ENCODE results near the gene NTN1.

Gene NTN1

GRCh38 chr17:9271989-9272388, 250.7 kb downstream of the NTN1 start:
- DNase-seq (ENCODE audit: low read depth in 2 of 2), result no peak

- peak; percentile 72 to 76 for DNase-seq (ENCODE audit: low read depth in 2 of 2)
Measured at GRCh38 chr17:9272501-9273200, 251.3 kb downstream of the NTN1 start.

DNA sequence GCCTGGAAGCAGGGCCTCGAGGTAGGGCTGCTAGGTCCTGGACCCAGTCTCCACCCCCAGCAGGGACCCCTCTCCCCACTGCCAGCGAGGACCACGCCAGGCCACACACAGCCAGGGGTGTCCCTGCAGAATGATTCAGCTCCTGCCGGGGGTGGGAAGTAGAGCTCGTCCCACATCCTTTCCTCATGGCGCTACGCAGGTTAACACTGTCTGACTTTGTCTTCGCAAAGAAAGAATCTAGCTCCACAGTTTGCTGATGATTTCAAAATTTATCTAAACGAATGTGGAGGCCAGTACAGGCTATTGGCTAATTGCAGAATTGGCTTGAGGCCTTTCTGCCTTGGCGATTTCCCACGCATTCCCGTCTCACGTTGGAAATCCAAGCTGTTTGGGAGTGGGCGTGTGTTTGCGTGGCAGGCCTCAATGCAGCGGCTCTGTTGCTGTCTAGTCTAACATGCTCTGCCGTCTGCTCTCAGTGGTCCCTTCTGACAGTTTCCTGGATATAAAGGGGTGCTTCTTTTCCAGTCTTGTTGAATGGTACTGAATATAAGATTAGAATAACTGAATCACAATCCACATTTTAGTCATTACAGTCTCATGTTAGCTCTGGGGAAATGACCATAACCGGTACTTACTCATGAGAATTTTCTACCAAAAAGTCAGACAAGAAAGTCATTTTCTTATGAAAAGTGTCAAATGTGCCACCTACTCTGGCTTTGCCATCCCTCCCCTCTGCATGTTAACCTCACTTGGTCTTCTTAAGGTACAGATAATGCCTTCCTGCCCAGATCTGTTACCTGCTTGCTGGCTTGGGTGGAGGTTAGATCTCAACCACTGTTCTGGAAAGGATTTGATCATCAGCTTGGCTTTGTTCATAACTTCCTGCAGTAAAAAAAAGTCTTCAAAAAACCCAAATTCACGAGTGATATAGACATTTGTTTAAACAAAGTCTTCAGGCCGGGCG, 252.4 kb downstream of the NTN1 start:
- DNase-seq (ENCODE audit: low read depth in 2 of 2), result peak in 1 of 2 experiments; percentile 15

- DNase-seq (ENCODE audit: low read depth in 2 of 2), result no peak
Measured at GRCh38 chr17:9274973-9275372, 253.7 kb downstream of the NTN1 start.

- no peak for DNase-seq (ENCODE audit: low read depth in 2 of 2)
Measured at GRCh38 chr17:9279893-9280292, 258.6 kb downstream of the NTN1 start.

- DNase-seq (ENCODE audit: low read depth in 2 of 2), result no peak
Measured at GRCh38 chr17:9283909-9284308, 262.6 kb downstream of the NTN1 start.

DNA sequence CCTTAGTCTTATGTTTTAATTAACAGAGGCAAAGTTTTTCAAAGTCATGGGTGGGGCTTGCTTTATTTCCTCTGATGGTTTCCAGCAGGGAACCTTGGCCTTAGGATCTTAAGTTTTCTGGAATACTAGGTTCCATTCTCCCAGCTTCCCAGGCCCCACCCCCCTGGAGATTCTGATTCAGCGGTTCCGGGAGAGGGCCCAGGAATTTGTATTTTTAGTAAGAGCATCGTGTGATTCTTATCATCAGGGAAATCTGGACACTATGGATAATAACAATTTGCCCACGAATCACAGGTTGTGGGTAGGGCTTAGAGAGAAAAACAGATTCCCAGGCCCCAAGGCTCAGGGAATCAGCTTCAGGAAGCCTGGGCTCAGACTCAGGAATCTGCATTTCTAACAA, 263.6 kb downstream of the NTN1 start:
- DNase-seq (ENCODE audit: low read depth in 2 of 2), result no peak

- DNase-seq (ENCODE audit: low read depth in 2 of 2), result no peak
Measured at GRCh38 chr17:9285602-9286427, 264.5 kb downstream of the NTN1 start.

- no peak for DNase-seq (ENCODE audit: low read depth in 2 of 2)
Measured at GRCh38 chr17:9286434-9286833, 265.1 kb downstream of the NTN1 start.

DNA sequence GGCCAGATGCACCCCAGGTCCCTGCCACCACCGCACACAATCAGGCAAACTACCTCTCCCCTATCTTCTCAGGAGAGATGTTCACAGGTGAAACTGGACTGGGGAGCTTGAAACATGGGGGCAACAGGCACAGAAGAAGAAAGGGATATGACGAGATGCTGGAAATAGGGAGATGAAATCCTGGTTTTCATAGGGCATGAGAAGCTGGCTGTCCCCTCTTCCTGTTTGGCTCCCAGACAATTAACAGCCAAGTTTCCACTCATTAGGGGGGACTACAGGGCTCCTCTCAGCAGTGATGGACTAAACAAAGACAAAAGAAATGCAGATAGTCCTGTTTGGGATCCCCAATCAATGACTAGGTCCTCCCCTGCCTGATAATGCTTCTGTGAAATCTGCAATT, 266.0 kb downstream of the NTN1 start:
- no peak for DNase-seq (ENCODE audit: low read depth in 2 of 2)

- no peak for DNase-seq (ENCODE audit: low read depth in 2 of 2)
Measured at GRCh38 chr17:9290226-9290613, 268.9 kb downstream of the NTN1 start.

DNA sequence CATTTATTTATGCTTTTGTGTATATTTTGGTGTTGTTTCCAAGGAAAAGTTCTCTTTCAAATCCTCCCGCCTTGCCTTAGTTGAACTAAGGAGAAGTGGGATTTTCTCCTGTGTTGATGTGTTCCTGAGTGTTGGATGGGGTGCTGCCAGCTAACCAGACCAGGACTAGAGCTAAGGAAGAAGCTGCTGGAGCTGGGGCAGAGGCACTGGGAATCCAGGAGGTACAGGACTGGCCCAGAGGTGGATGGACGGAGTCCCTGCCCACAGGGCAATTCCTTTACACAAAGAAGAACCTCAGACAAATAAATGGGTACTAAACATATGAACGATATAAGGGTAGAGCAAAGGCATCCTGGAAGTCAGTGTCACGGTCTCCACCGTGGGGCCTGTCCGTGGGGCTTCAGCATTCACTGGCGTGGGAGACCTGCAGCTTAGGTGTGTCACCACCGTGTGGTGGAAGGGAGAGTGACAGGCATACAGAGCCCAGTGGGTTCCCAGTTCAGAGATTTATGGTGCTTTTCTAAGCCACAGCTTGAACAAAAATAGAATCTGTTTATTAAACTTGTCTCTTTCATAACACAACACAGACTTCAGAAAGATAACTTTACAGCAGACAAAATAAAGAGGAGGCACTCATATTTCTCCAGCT, 270.7 kb downstream of the NTN1 start:
- DNase-seq (ENCODE audit: low read depth in 2 of 2), result no peak

DNA sequence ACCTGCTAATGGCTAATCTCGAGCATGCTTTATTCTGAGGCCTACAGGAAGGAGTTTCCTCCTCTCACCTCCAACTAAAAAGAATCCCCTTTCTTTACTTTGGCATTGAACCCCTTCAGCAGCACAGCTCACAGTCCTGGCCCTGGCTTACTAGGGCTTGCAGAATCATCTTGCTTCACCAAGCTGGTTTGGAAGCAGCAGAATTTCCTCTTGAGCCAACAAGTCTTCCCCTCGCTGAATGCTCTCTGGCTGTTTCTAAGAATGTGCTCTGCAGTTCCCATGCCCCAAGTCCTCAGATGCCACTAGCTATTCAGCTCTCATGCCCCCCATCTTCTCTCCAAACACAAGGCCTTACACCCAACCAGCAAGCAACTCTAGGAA, 271.2 kb downstream of the NTN1 start:
- no peak for DNase-seq (ENCODE audit: low read depth in 2 of 2)

All from fibroblast of skin of left biceps (primary cell).